Measurements from ENCODE around the gene CRYGB.

The CRYGB gene, protein sequence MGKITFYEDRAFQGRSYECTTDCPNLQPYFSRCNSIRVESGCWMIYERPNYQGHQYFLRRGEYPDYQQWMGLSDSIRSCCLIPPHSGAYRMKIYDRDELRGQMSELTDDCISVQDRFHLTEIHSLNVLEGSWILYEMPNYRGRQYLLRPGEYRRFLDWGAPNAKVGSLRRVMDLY

GRCh38 chr2:208146006-208146405 is at the start of gene CRYGB:
Gene CRYGB (minus strand): TSS chr2:208146158. CDS start chr2:208146120, 38 bp downstream.
- peaks cover 8% of the 10 kb centered on the region for H3K27me3 Mint-ChIP-seq (ENCODE audit: low read depth)
- H3K36me3 Mint-ChIP-seq (ENCODE audit: low read depth): no peaks in the 10 kb centered on the region
- no peak within 1 kb of the TSS for H3K4me3 Mint-ChIP-seq
- no peak within 1 kb of the TSS for H3K27ac Mint-ChIP-seq
- peaks cover 4% of the 10 kb centered on the region for H3K9me3 Mint-ChIP-seq
- no peak for DNase-seq (ENCODE audit: low spot score)
- H3K4me1 Mint-ChIP-seq (ENCODE audit: low read depth): no peaks in the 10 kb centered on the region

DNA sequence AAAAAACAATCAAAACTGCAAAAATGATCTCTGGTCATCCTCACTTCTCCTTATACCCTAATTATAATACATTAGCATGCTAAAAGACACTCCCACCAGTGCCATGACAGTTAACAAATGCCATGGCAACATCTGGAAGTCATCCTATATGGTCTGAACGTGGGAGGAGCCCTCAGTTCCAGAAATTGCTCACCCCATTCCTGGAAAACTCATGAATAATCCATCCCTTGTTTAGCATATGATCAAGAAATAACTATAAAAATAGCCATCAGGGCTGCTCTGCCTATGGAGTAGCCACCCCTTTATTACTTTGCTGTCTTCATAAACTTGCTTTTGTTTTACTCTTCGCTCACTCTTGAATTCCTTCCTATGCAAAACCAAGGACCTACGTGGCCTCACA is 49.6 kb upstream of the CRYGB start:
- Mint-ChIP-seq H3K27me3 (ENCODE audit: low read depth) (peaks cover 2% of the 10 kb centered on the region), H3K9me3 (no peaks in the 10 kb centered on the region), H3K36me3 (ENCODE audit: low read depth) (no peaks in the 10 kb centered on the region), H3K4me1 (ENCODE audit: low read depth) (no peaks in the 10 kb centered on the region), H3K4me3 (no peak overlapping the region), H3K27ac (no peak overlapping the region)
- DNase-seq (ENCODE audit: low spot score): no peak

GRCh38 chr2:208192611-208193236 is 46.8 kb upstream of the CRYGB start:
- Mint-ChIP-seq H3K27ac (no peak overlapping the region), H3K36me3 (ENCODE audit: low read depth) (no peaks in the 10 kb centered on the region), H3K27me3 (ENCODE audit: low read depth) (peaks cover 1% of the 10 kb centered on the region), H3K9me3 (no peaks in the 10 kb centered on the region), H3K4me3 (no peak overlapping the region), H3K4me1 (ENCODE audit: low read depth) (no peaks in the 10 kb centered on the region)
- DNase-seq (ENCODE audit: low spot score): no peak

DNA sequence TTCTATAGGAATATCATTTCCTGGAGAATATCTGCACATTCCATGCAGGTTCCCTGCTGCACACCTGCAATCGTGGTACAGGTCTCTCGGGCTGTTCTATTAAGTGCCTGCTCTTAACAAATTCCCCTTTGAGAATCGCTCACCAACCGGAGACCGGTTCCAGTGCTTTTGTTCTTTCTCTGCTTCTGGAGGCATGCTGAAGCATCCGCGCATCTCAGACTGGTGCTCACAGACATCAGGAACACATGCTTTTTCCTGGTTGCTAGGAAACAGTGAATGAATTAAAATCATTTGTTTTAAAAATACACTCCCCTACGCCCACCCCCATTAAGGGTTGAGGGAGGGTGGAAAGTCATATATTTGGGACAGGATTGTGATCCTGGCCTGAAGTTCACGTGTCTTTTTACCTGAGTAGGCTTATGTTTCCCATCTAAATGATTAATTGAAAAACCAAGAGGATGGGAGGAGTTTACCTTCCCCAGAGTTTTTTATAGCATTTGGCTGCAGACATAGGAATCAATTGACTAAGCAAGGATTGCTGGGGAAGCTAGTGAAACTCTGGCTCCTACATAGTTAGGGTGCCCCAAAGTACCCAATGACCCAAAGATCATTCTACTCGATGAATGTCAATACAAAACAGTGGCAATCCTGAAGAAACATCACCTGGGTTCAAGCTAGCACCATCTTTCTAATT is 44.0 kb upstream of the CRYGB start, which contains the start of gene C2orf80:
Gene C2orf80 (minus strand): TSS at position 221 of the 694 bp plus-strand sequence. CDS start 3,044 bp downstream, outside the sequence.
- Mint-ChIP-seq H3K4me1 (ENCODE audit: low read depth) (peaks cover 2% of the 10 kb centered on the region), H3K27ac (no peak within 1 kb of the TSS), H3K9me3 (no peaks in the 10 kb centered on the region), H3K36me3 (ENCODE audit: low read depth) (no peaks in the 10 kb centered on the region), H3K27me3 (ENCODE audit: low read depth) (peaks cover 8% of the 10 kb centered on the region), H3K4me3 (no peak within 1 kb of the TSS)
- no peak for DNase-seq (ENCODE audit: low spot score)

DNA sequence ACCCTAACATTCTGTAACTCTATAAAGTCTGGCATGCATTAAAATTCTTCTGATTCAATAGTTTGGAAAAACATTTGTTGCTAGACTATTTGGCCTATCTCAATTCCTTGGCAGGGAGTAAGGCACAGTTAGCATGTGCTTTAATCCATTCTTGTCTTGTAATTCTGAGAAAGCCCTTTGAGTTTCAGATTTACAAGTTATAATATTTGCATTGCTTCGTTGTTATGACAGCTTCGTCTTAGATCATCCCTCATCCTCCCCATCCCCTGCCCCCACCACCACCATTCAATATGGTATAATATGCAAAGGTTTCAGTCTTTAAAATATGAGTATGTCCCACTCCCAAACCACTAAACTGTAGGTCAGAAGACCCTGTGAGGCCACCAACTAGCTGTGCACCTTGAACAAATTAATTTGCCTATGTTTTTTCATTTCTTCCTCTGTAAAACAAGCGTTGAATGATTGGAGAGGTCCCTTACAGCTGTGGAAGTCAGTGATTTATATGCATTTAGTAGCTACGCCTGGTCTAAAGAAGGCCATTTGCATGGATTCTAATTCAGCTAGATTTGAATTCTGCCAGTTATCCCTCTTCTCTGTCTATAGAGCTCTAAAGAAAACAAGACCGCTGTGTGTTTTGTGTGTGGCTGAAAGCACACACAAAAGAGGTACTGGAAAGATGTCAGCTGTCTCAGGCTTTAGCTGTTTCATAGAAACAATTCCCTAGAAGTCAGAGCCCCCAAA is 43.3 kb upstream of the CRYGB start:
- Mint-ChIP-seq H3K4me1 (ENCODE audit: low read depth) (peaks cover 2% of the 10 kb centered on the region), H3K9me3 (no peaks in the 10 kb centered on the region), H3K27me3 (ENCODE audit: low read depth) (peaks cover 14% of the 10 kb centered on the region), H3K36me3 (ENCODE audit: low read depth) (no peaks in the 10 kb centered on the region), H3K27ac (no peak overlapping the region), H3K4me3 (no peak overlapping the region)
- no peak for DNase-seq (ENCODE audit: low spot score)

GRCh38 chr2:208186893-208187292 is 40.9 kb upstream of the CRYGB start:
- H3K27me3 Mint-ChIP-seq (ENCODE audit: low read depth): peaks cover 31% of the 10 kb centered on the region
- H3K4me1 Mint-ChIP-seq (ENCODE audit: low read depth): peaks cover 2% of the 10 kb centered on the region
- H3K4me3 Mint-ChIP-seq: no peak overlapping the region
- H3K27ac Mint-ChIP-seq: no peak overlapping the region
- H3K36me3 Mint-ChIP-seq (ENCODE audit: low read depth): no peaks in the 10 kb centered on the region
- H3K9me3 Mint-ChIP-seq: no peaks in the 10 kb centered on the region
- no peak for DNase-seq (ENCODE audit: low spot score)

GRCh38 chr2:208186465-208186864 is 40.5 kb upstream of the CRYGB start:
- no peak for DNase-seq (ENCODE audit: low spot score)
- H3K27ac Mint-ChIP-seq: no peak overlapping the region
- no peaks in the 10 kb centered on the region for H3K36me3 Mint-ChIP-seq (ENCODE audit: low read depth)
- H3K9me3 Mint-ChIP-seq: no peaks in the 10 kb centered on the region
- H3K4me1 Mint-ChIP-seq (ENCODE audit: low read depth): peaks cover 2% of the 10 kb centered on the region
- H3K4me3 Mint-ChIP-seq: no peak overlapping the region
- H3K27me3 Mint-ChIP-seq (ENCODE audit: low read depth): peaks cover 36% of the 10 kb centered on the region

DNA sequence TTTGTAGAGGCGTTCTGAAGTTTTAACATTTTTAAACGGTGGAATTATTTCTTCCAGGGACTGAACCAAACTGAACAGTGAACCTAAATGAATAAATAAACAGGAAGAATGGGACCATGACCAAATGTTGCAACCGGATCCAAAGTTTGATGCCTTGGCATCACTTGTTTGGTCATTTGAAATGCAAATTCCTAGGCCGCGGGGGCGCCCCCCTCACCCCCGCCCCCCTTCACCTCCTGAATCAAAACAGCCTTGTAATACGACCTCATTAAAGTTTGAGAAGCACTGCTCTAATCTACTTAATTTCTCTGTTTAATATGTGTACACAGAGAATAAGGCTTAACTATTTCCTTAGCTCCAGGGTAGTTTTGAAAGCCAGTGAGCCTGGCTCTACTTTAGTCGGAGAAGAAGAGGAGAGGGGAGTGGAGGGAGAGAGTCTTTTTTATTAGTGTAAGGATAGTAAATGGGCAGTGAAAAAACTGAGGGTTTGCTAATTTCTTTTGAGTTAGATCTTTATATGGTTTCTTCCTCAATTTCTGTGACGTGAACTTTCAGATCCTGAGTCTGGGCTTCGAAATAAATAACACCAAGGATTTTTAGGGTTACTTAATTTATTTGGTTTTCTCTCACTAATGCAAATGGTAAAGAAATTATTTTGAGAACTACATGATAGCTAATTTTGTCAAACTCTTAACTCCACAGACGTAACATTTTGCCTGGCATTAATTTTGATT is 38.2 kb upstream of the CRYGB start:
- Mint-ChIP-seq H3K9me3 (no peaks in the 10 kb centered on the region), H3K36me3 (ENCODE audit: low read depth) (no peaks in the 10 kb centered on the region), H3K27me3 (ENCODE audit: low read depth) (peaks cover 36% of the 10 kb centered on the region), H3K4me1 (ENCODE audit: low read depth) (peaks cover 2% of the 10 kb centered on the region), H3K4me3 (no peak overlapping the region), H3K27ac (no peak overlapping the region)
- DNase-seq (ENCODE audit: low spot score): no peak

DNA sequence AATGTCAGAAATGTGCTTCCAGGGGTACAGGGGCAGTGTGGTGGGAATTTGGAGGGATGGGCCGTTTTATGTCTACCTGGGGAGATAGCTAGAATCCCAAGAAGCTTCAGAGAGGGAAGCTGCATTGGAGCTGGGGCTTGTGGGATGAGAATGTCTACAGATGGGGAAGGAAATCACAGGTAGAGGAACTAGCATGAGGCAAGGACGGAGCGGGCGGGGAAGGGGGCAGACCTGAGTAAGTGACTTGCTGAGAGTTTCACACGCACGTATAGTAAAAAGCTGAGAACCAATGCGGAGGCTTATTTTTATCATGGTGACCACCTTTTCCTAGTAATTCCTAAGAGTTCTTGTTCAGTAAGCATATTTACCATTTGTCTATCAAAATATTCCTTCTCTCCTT is 37.6 kb upstream of the CRYGB start:
- Mint-ChIP-seq H3K9me3 (no peaks in the 10 kb centered on the region), H3K4me1 (ENCODE audit: low read depth) (peaks cover 2% of the 10 kb centered on the region), H3K4me3 (no peak overlapping the region), H3K27me3 (ENCODE audit: low read depth) (peaks cover 36% of the 10 kb centered on the region), H3K27ac (no peak overlapping the region), H3K36me3 (ENCODE audit: low read depth) (no peaks in the 10 kb centered on the region)
- no peak for DNase-seq (ENCODE audit: low spot score)

DNA sequence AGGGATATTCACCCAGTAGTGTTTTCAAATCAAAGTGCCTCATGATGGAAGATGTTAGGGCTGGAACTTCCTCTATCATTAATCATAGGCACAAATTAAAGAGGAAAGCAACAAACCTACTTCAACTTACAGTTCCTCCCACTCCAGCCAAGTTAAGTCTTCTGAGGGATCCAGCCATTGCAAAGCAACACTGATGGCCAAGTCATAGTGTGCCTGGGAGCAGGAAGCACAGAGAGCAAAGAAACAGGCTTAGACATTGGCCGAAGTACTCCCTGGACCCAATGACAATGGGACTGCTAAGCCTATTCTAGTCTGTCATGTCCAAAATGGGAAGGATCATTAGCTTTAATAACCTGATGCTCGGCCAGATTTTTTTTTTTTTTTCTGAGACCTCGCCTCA is 36.9 kb upstream of the CRYGB start:
- H3K9me3 Mint-ChIP-seq: no peaks in the 10 kb centered on the region
- H3K27ac Mint-ChIP-seq: no peak overlapping the region
- no peak overlapping the region for H3K4me3 Mint-ChIP-seq
- H3K36me3 Mint-ChIP-seq (ENCODE audit: low read depth): no peaks in the 10 kb centered on the region
- H3K27me3 Mint-ChIP-seq (ENCODE audit: low read depth): peaks cover 36% of the 10 kb centered on the region
- H3K4me1 Mint-ChIP-seq (ENCODE audit: low read depth): peaks cover 2% of the 10 kb centered on the region
- DNase-seq (ENCODE audit: low spot score): no peak

GRCh38 chr2:208179028-208179609 is 33.2 kb upstream of the CRYGB start:
- peaks cover 21% of the 10 kb centered on the region for H3K27me3 Mint-ChIP-seq (ENCODE audit: low read depth)
- H3K4me3 Mint-ChIP-seq: no peak overlapping the region
- no peak overlapping the region for H3K27ac Mint-ChIP-seq
- no peaks in the 10 kb centered on the region for H3K9me3 Mint-ChIP-seq
- DNase-seq (ENCODE audit: low spot score): no peak
- H3K4me1 Mint-ChIP-seq (ENCODE audit: low read depth): no peaks in the 10 kb centered on the region
- no peaks in the 10 kb centered on the region for H3K36me3 Mint-ChIP-seq (ENCODE audit: low read depth)

DNA sequence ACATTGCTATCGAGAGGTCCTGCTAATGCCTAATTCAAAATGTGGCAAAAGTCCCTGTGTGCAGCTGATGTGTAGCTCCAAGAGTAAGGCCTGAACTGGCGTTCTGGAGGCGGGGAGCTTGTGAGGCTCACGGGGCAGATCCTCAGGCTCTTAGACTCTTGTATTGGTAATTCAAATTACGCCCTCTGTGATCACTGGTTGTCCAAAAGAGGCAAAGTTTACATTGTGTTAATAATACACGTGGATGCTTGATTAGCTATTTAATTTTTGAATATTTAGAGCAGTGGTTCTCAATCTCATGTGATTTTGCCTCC is 29.8 kb upstream of the CRYGB start:
- H3K36me3 Mint-ChIP-seq (ENCODE audit: low read depth): no peaks in the 10 kb centered on the region
- no peak overlapping the region for H3K27ac Mint-ChIP-seq
- DNase-seq (ENCODE audit: low spot score): no peak
- no peaks in the 10 kb centered on the region for H3K4me1 Mint-ChIP-seq (ENCODE audit: low read depth)
- H3K4me3 Mint-ChIP-seq: no peak overlapping the region
- no peaks in the 10 kb centered on the region for H3K9me3 Mint-ChIP-seq
- no peaks in the 10 kb centered on the region for H3K27me3 Mint-ChIP-seq (ENCODE audit: low read depth)

DNA sequence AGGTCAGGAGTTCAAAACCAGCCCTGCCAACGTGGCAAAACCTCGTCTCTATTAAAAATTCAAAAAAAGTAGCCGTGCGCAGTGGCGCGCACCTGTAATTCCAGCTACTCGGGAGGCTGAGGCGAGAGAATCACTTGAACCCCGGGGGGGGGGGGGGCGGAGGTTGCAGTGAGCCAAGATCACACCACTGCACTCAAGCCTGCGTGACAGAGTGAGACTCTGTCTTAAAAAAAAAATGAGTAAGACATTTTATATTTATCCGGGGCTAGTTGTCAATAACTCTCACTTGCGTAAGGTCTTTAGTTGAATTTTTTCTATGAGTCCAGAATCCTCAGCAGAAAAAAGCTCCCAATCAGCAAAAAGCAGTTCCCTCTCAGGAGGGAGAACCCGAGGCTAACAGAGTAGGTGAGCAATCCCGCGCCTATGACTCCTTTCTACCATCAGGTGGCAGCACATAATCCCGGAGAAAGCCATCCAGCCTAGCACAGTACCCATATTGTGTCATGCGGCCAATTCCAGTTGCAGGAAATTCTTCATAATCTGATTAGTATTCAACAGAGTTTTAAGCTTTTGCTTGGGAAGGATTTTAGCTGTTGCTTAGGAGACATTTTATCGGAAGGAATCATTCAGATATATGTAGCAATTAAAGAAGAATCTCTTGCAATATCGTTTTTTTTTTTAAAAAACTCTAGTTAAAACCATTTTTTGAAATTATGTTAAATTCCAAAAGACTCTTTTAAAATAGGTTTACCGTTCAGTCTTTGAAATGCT is 29.3 kb upstream of the CRYGB start:
- H3K27ac Mint-ChIP-seq: no peak overlapping the region
- H3K36me3 Mint-ChIP-seq (ENCODE audit: low read depth): no peaks in the 10 kb centered on the region
- H3K27me3 Mint-ChIP-seq (ENCODE audit: low read depth): peaks cover 2% of the 10 kb centered on the region
- no peaks in the 10 kb centered on the region for H3K4me1 Mint-ChIP-seq (ENCODE audit: low read depth)
- no peaks in the 10 kb centered on the region for H3K9me3 Mint-ChIP-seq
- H3K4me3 Mint-ChIP-seq: no peak overlapping the region
- DNase-seq (ENCODE audit: low spot score): peak; percentile 44
